Heart left ventricle (tissue), 16 donors: ENCODE measurements around the gene HOXB2. TPM values are rescaled to one million over a fixed set of nuclear protein-coding genes. Genes with fewer than 3 reads are reported as not detected.

Experiments
- ATAC-seq, 4 donors: fragments of 200-7000 bp; cut with Tn5 transposase; one replicate each; pipeline ENCODE4 v1.9.1; 2020 to 2022; ENCODE audit warnings: moderate library complexity in 4 of 4, mild to moderate bottlenecking in 3 of 4, moderate number of reproducible peaks in 1 of 4
- DNase-seq, 5 donors: peaks; one replicate each; pipeline ENCODE4 v3.0.0-alpha.2; 2020
- H3K27ac ChIP-seq, 12 donors: fragments of 200-600 bp; sonication (generic) in 4 of 12; one replicate each; pipeline versions ENCODE4 v1.5.0 to v1.8.0; 2016 to 2022; ENCODE audit warnings: mild to moderate bottlenecking in 2 of 12
- H3K27me3 ChIP-seq, 9 donors: fragments of 200-600 bp; sonication (generic) in 2 of 9; one replicate each; pipeline versions ENCODE4 v1.5.1 to v1.8.0; 2016 to 2022; ENCODE audit warnings: mild to moderate bottlenecking in 3 of 9
- H3K36me3 ChIP-seq, 9 donors: fragments of 200-600 bp; sonication (generic) in 2 of 9; one replicate each; pipeline versions ENCODE4 v1.5.0 to v1.8.0; 2018 to 2022; ENCODE audit warnings: mild to moderate bottlenecking in 2 of 9
- H3K4me1 ChIP-seq, 12 donors: fragments of 200-600 bp; sonication (generic) in 4 of 12; one replicate each; pipeline versions ENCODE4 v1.5.0 to v1.8.0; 2016 to 2022; ENCODE audit warnings: mild to moderate bottlenecking in 3 of 12
- H3K4me3 ChIP-seq, 12 donors: fragments of 200-600 bp; sonication (generic) in 4 of 12; one replicate each; pipeline versions ENCODE4 v1.5.0 to v1.8.0; 2017 to 2022; ENCODE audit warnings: mild to moderate bottlenecking in 9 of 12, moderate library complexity in 4 of 12
- H3K9me3 ChIP-seq, 12 donors: fragments of 200-600 bp; sonication (generic) in 4 of 12; one replicate each; pipeline versions ENCODE4 v1.5.0 to v1.8.0; 2016 to 2022; ENCODE audit warnings: mild to moderate bottlenecking in 1 of 12
- POLR2A ChIP-seq, 2 donors: fragments of 450-650 bp; IDR thresholded peaks; one replicate each; pipeline ENCODE4 v1.6.1; 2017; ENCODE audit warnings: antibody characterized with exemption in 2 of 2, mild to moderate bottlenecking in 2 of 2, moderate library complexity in 2 of 2
- WGBS, 4 donors: extraction: QIAGEN DNeasy Blood & Tissue Kit in 2 of 4; methylation state at CpG; one replicate each; pipeline versions ENCODE4 v1.1.5 to v1.1.7; 2013 to 2018; 5-methylcytosine and 5-hydroxymethylcytosine counted together
- intact Hi-C, 10 donors: fragments of 100-400 bp; cut with DNase I; formaldehyde crosslinking; loops; one replicate each; pipeline versions ENCODE4 v1.11.1 to v1.14.2; 2022
- polyA plus RNA-seq, 2 donors: library from polyadenylated mRNA; stranded (reverse); fragments of 200-250 nt; gene quantifications; one replicate each; pipeline ENCODE4 v1.2.3, GENCODE V29; 2013
- total RNA-seq, 9 donors: library from RNA; depleted of rRNA in 2 of 9; stranded (reverse); fragments of >200 nt in 2 of 9; fragmentation: NEBNext Ultra II Directional in 3 of 9; extraction: Animal tissue kit (Norgen Biotek cat#: 25700) in 3 of 9; gene quantifications; one replicate each; pipeline versions ENCODE4 v1.1.0 to v1.2.4, GENCODE V29; 2016 to 2023
- TF ChIP-seq, protein P1 (sequence below), 12 donors: fragments of 200-600 bp; sonication (generic) in 4 of 12; IDR thresholded peaks; one replicate each; pipeline versions ENCODE4 v1.5.0 to v1.8.0; 2018 to 2022; ENCODE audit warnings: antibody characterized with exemption in 12 of 12, mild to moderate bottlenecking in 5 of 12
- donor health status: ischemic (EF 13 %, LVEDD 7.1; RV severe dilation, severe dysfunction).
- donor health status: healthy with polysubstance abuse.
- donor health status: DM: no; HTN: yes; CAD: no.
- donor health status: DM: no; HTN: no; CAD: no.
- donor health status: ischemic (EF 25% LVEDD 6.9; RV normal size, moderate dysfunction).
- donor health status: ischemic (EF 25% LVEDD 5.7; RV mildly dilated, moderate dysfunction).
- donor health status: healthy.
- donor health status: DM: yes; HTN: yes; CAD: no.
- donor health status: ischemic (EF 35%, LVEDD 5.7; RV mildly dilated, moderate dysfunction).
- donor health status: nonischemic (EF 11% LVEDD 7.7; RV severe dilation, severe dysfunction).
- donor health status: DM: yes; HTN: yes; CAD: no.
- donor health status: PGD.
- donor health status: ischemic (EF 29% LVEDD 5.4; RV normal size, mild dysfunction).
- donor health status: nonischemic (EF 23%, LVEDD 6.1; RV moderate dilation, normal function).

Gene HOXB2
- total and polyA plus RNA-seq, 11 donors, result 0.81 to 6.9 (median 3.0) TPM

DNA sequence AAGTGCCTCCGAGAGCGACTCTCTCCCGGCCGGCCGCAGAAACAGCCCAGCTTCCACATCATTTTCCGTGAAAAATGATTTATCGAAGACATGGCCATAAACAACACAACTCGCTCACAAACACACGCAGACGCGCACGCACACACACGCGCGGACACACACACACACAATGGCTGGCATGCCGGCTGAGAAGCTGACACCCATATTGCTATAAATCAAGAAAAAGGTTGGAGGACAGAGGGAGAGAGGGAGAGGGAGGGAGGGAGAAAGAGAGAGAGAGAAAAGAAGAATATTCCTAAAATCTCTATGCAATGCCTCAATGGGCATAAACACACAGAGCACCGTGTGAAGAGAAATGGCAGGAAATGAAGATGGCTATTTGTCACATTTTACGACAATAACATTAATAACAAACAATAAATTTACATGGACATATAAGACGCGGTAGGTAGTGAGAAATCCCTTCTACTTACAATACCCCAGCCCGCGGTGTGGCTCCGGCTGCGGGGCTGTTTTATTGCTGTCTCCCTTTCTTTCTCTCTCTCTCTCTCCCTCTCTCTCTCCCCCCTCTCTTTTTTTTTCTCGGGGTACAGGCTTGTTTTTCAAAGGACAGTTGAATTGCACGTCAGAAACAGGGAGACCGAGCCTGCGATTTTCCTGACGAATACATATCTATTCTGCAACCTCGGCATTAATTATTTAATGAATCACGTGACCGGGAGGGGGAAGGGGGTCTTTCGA, 23.8 kb upstream of the HOXB2 start:
- ATAC-seq, result no peak
- Histone ChIP-seq H3K4me1 (peaks cover 0 to 39% (median 0%) of the 10 kb centered on the region in 12 donors), H3K4me3 (peak overlapping the region in 4 of 12 donors; percentile 15 to 24 (median 18)), H3K9me3 (no peaks in the 10 kb centered on the region), H3K27ac (peak overlapping the region in 7 of 12 donors; percentile 43 to 97 (median 71)), H3K36me3 (no peaks in the 10 kb centered on the region), H3K27me3 (peaks cover 9 to 100% (median 95%) of the 10 kb centered on the region in 9 donors)
- no peak for TF ChIP-seq POLR2A (IDR thresholded peaks at IDR 0.05)
- TF ChIP-seq, protein P1, sequence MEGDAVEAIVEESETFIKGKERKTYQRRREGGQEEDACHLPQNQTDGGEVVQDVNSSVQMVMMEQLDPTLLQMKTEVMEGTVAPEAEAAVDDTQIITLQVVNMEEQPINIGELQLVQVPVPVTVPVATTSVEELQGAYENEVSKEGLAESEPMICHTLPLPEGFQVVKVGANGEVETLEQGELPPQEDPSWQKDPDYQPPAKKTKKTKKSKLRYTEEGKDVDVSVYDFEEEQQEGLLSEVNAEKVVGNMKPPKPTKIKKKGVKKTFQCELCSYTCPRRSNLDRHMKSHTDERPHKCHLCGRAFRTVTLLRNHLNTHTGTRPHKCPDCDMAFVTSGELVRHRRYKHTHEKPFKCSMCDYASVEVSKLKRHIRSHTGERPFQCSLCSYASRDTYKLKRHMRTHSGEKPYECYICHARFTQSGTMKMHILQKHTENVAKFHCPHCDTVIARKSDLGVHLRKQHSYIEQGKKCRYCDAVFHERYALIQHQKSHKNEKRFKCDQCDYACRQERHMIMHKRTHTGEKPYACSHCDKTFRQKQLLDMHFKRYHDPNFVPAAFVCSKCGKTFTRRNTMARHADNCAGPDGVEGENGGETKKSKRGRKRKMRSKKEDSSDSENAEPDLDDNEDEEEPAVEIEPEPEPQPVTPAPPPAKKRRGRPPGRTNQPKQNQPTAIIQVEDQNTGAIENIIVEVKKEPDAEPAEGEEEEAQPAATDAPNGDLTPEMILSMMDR (IDR thresholded peaks at IDR 0.05), result no peak
- intact Hi-C loops, result no loop called here
- DNase-seq, result no peak
- 11 to 14% (median 14%) methylated on average over 31 to 33 of the region's 33 CpGs for WGBS, 4 donors

DNA sequence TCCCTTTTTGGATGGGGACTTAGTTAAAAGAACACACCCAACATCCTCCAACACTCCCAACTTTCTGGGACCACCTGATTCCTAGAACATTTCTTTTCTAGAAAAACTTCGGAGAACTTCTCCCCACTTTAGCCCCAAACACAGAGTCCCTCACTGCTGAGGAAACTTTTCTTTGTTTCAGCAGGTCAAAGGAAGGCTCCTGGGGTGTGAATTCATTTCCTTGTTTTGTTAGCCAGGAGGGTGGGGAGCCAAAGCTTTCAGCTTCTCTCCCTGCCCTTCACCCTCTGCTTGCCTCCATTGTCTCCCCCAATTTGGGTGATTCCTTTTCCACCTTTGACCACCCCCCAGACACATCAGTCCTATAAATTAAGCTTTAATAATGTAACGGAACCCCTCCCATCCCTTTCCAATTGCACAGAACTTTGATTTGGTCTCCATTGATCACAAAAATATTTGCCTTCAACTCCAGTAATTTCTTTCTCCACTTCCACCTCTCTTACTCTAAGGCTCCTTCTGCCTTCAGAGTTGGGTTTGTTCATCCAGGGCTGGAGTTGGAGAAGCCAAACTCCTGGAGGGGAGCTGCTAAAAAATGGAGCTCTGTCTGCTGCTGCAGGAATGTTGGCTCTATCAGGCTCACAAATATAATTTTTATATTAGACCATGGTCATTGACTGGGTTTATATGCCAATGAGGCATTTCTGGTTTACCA, 22.9 kb upstream of the HOXB2 start:
- intact Hi-C loops, result no loop called here
- peaks cover 12 to 100% (median 93%) of the 10 kb centered on the region in 9 donors for H3K27me3 ChIP-seq
- 29 to 49% (median 46%) methylated on average over 2 of the region's 2 CpGs for WGBS, 4 donors

DNA sequence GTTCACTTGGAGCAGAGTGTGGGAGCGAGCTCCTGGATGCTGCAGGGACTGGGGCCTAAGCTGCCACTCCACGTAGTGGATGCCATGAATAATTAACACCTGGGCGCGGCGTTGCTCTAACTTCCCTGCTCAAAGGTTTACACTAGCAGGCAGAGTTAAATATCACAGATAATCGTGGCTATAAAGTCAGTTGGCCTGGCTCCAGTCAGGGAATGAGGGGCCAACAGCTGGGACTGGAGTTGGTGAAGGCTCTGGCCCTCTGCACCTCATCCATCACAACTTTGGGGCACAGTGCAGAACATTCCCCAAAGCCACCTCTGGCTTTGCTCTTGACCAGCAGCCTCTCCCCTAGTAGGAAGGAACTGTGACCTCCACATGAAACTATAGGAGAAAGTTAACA, 22.3 kb upstream of the HOXB2 start:
- 40 to 56% (median 44%) methylated on average over 6 of the region's 6 CpGs for WGBS, 4 donors
- H3K27me3 ChIP-seq, result peaks cover 18 to 100% (median 87%) of the 10 kb centered on the region in 9 donors
- H3K4me1 ChIP-seq, result peaks cover 0 to 43% (median 0%) of the 10 kb centered on the region in 12 donors
- TF ChIP-seq, protein P1 (IDR thresholded peaks at IDR 0.05), result no peak
- no peak for TF ChIP-seq POLR2A (IDR thresholded peaks at IDR 0.05)
- H3K36me3 ChIP-seq, result no peaks in the 10 kb centered on the region
- no peak for DNase-seq
- H3K9me3 ChIP-seq, result no peaks in the 10 kb centered on the region
- intact Hi-C loops, result no loop called here
- no peak overlapping the region for H3K4me3 ChIP-seq
- ATAC-seq, result no peak
- H3K27ac ChIP-seq, result peak overlapping the region in 8 of 12 donors; percentile 38 to 97 (median 66)

More for the DNA sequence above, 22.9 kb upstream of the HOXB2 start:
- H3K4me1 ChIP-seq, result peaks cover 0 to 43% (median 0%) of the 10 kb centered on the region in 12 donors
- H3K9me3 ChIP-seq, result no peaks in the 10 kb centered on the region
- H3K36me3 ChIP-seq, result no peaks in the 10 kb centered on the region
- no peak for DNase-seq
- ATAC-seq, result peak in 1 of 4 donors; percentile 52
- TF ChIP-seq, protein P1 (IDR thresholded peaks at IDR 0.05), result no peak
- TF ChIP-seq POLR2A (IDR thresholded peaks at IDR 0.05), result no peak
- H3K27ac ChIP-seq, result peak overlapping the region in 9 of 12 donors; percentile 23 to 97 (median 60)
- peak overlapping the region in 1 of 12 donors; percentile 24 for H3K4me3 ChIP-seq

DNA sequence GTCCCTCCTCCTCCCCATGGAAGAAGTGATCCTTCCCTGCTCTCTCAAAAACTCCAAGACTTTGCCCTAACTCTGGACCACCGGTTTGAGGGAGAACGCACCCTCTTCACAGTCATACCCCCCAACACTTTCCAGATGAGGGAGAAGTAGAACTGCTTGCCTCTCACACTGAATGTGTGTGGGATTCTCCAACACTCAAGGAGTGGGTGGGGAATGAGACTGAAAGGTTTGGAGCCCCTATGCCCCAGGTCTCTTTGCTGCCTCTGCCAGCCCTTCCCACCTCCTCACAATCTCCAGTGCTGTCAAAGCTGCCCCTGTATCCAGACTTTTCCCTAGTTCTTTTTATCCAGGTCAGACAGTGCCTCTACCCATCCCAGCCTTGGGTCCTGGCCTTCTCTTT, 21.8 kb upstream of the HOXB2 start:
- no peak for TF ChIP-seq POLR2A (IDR thresholded peaks at IDR 0.05)
- TF ChIP-seq, protein P1 (IDR thresholded peaks at IDR 0.05), result no peak
- H3K4me3 ChIP-seq, result no peak overlapping the region
- intact Hi-C loops, result no loop called here
- peaks cover 0 to 43% (median 0%) of the 10 kb centered on the region in 12 donors for H3K4me1 ChIP-seq
- 37 to 60% (median 43%) methylated on average over 2 of the region's 2 CpGs for WGBS, 4 donors
- peaks cover 18 to 99% (median 82%) of the 10 kb centered on the region in 9 donors for H3K27me3 ChIP-seq
- ATAC-seq (no peak), DNase-seq (no peak)
- H3K9me3 ChIP-seq, result no peaks in the 10 kb centered on the region
- H3K36me3 ChIP-seq, result no peaks in the 10 kb centered on the region
- H3K27ac ChIP-seq, result peak overlapping the region in 8 of 12 donors; percentile 38 to 97 (median 66)
